HAP-1 (cell line): Measurements from ENCODE around the gene MED10.
A peak's percentile ranks its signal among the peaks of the same experiment; 100 is the strongest.

Experiments
- DNase-seq, 2 experiments: peaks; one replicate each; pipeline ENCODE4 v3.0.0-alpha.2; 2016 to 2020; ENCODE audit warnings: low spot score in 2 of 2
- H3K27me3 ChIP-seq: fragments of 250-450 bp; sonication (Bioruptor Pico); 2 replicates; pipeline ENCODE4 v1.5.1; 2020; ENCODE audit warnings: low read depth, mild to moderate bottlenecking, moderate library complexity
- H3K36me3 ChIP-seq: fragments of 250-450 bp; sonication (Bioruptor Pico); replicated peaks from 2 replicates; pipeline ENCODE4 v1.5.1; 2020; ENCODE audit warnings: mild to moderate bottlenecking
- H3K4me1 ChIP-seq: fragments of 250-450 bp; sonication (Bioruptor Pico); 2 replicates; pipeline ENCODE4 v1.5.1; 2020; ENCODE audit warnings: mild to moderate bottlenecking
- H3K4me3 ChIP-seq: fragments of 250-450 bp; sonication (Bioruptor Pico); 2 replicates; pipeline ENCODE4 v1.5.1; 2020; ENCODE audit warnings: mild to moderate bottlenecking, moderate library complexity
- H3K9me3 ChIP-seq: fragments of 250-450 bp; sonication (Bioruptor Pico); 2 replicates; pipeline ENCODE4 v1.5.1; 2020; ENCODE audit warnings: mild to moderate bottlenecking, moderate library complexity
- in situ Hi-C: fragments of 300-500 bp; cut with MboI; formaldehyde crosslinking; loops from 3 replicates; pipeline ENCODE4 v1.14.3; 2020; ENCODE audit warnings: low sequenced_read_pairs, inconsistent platforms, mixed read lengths

The MED10 gene, protein sequence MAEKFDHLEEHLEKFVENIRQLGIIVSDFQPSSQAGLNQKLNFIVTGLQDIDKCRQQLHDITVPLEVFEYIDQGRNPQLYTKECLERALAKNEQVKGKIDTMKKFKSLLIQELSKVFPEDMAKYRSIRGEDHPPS

GRCh38 chr5:6377905-6378765 is at the start of gene MED10:
TSS of gene MED10 (minus strand) at chr5:6378547. CDS start at chr5:6378483, 64 bp downstream.
- no peaks in the 10 kb centered on the region for H3K27me3 ChIP-seq
- peaks cover 38% of the 10 kb centered on the region for H3K36me3 ChIP-seq
- H3K4me1 ChIP-seq = peaks cover 5% of the 10 kb centered on the region
- H3K4me3 ChIP-seq = peak within 1 kb of the TSS; percentile 91
- DNase-seq = peak; percentile 92 to 97
- in situ Hi-C loops = loop anchor here (10.0 kb wide), 1 partner anchor 367 kb away; no protein-coding TSS in a partner anchor
- H3K9me3 ChIP-seq = no peaks in the 10 kb centered on the region

- no peak for DNase-seq
- H3K36me3 ChIP-seq = no peaks in the 10 kb centered on the region
- H3K4me3 ChIP-seq = no peak overlapping the region
- no peaks in the 10 kb centered on the region for H3K27me3 ChIP-seq
- no peaks in the 10 kb centered on the region for H3K9me3 ChIP-seq
- in situ Hi-C loops = no loop called here
- H3K4me1 ChIP-seq = no peaks in the 10 kb centered on the region
These were observed 49.3 kb upstream of the MED10 start for GRCh38 chr5:6427694-6428093.

- in situ Hi-C loops = no loop called here
- Histone ChIP-seq H3K27me3 (no peaks in the 10 kb centered on the region), H3K4me3 (no peak overlapping the region), H3K9me3 (no peaks in the 10 kb centered on the region), H3K4me1 (no peaks in the 10 kb centered on the region), H3K36me3 (no peaks in the 10 kb centered on the region)
- DNase-seq = no peak
These were observed 46.4 kb upstream of the MED10 start for GRCh38 chr5:6424700-6425099.

GRCh38 chr5:6424110-6424659 is 45.8 kb upstream of the MED10 start:
- H3K4me3 ChIP-seq = no peak overlapping the region
- no peak for DNase-seq
- no peaks in the 10 kb centered on the region for H3K27me3 ChIP-seq
- no peaks in the 10 kb centered on the region for H3K9me3 ChIP-seq
- no peaks in the 10 kb centered on the region for H3K4me1 ChIP-seq
- in situ Hi-C loops = no loop called here
- no peaks in the 10 kb centered on the region for H3K36me3 ChIP-seq

GRCh38 chr5:6423327-6424109 is 45.2 kb upstream of the MED10 start:
- Histone ChIP-seq H3K4me1 (no peaks in the 10 kb centered on the region), H3K27me3 (no peaks in the 10 kb centered on the region), H3K36me3 (no peaks in the 10 kb centered on the region), H3K9me3 (no peaks in the 10 kb centered on the region), H3K4me3 (no peak overlapping the region)
- in situ Hi-C loops = no loop called here
- DNase-seq = no peak

GRCh38 chr5:6419340-6419852 is 41.0 kb upstream of the MED10 start:
- no peak overlapping the region for H3K4me3 ChIP-seq
- in situ Hi-C loops = no loop called here
- H3K36me3 ChIP-seq = no peaks in the 10 kb centered on the region
- no peaks in the 10 kb centered on the region for H3K9me3 ChIP-seq
- no peaks in the 10 kb centered on the region for H3K4me1 ChIP-seq
- DNase-seq = no peak
- no peaks in the 10 kb centered on the region for H3K27me3 ChIP-seq

DNA sequence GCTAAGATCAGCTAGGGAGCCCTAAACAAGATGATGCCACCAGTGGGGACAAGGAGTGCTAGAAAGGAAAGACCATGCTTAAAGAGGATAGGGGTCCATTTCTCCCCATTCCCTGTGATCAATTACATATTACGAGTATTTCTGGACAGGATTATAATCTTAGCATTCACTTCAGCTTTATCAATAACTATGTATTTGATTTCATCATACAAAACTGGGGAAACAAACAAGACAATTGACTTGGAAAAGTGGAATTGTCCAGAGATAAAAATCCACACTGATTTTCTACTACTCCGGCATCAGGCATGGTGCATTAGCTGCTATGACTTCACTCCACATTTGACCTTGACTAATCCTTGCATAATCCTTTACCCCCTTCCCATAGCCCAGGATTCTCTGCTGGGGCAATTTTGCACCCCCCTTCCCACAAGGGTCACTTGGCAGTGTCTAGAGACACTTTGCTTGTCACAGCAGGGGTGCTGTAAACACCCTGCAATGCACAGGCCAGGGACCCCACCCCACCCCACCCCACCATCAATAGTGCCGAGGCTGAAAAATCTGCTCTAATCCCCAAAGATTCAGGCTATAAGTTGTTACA is 40.4 kb upstream of the MED10 start:
- H3K4me1 ChIP-seq = no peaks in the 10 kb centered on the region
- H3K9me3 ChIP-seq = no peaks in the 10 kb centered on the region
- H3K27me3 ChIP-seq = no peaks in the 10 kb centered on the region
- in situ Hi-C loops = no loop called here
- DNase-seq = no peak
- no peaks in the 10 kb centered on the region for H3K36me3 ChIP-seq
- H3K4me3 ChIP-seq = no peak overlapping the region

DNA sequence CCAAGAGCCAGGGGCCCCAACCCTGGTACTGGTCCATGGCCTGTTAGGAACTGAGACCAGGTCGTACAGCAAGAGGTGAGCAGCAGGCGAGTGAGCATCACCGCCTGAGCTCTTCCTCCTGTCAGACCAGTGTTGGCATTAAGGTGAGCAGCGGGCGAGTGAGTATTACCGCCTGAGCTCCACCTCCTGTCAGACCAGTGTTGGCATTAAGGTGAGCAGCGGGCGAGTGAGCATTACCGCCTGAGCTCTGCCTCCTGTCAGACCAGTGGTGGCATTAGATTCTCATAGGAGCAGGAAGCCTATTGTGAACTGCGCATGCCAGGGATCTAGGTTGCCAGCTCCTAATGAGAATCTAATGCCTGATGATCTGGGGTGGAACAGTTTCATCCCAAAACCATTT is 39.3 kb upstream of the MED10 start:
- in situ Hi-C loops = no loop called here
- Histone ChIP-seq H3K36me3 (no peaks in the 10 kb centered on the region), H3K9me3 (no peaks in the 10 kb centered on the region), H3K4me1 (no peaks in the 10 kb centered on the region), H3K27me3 (no peaks in the 10 kb centered on the region), H3K4me3 (no peak overlapping the region)
- no peak for DNase-seq

GRCh38 chr5:6412811-6413210 is 34.5 kb upstream of the MED10 start:
- no peak overlapping the region for H3K4me3 ChIP-seq
- H3K4me1 ChIP-seq = no peaks in the 10 kb centered on the region
- in situ Hi-C loops = no loop called here
- no peak for DNase-seq
- no peaks in the 10 kb centered on the region for H3K9me3 ChIP-seq
- no peaks in the 10 kb centered on the region for H3K36me3 ChIP-seq
- no peaks in the 10 kb centered on the region for H3K27me3 ChIP-seq

DNA sequence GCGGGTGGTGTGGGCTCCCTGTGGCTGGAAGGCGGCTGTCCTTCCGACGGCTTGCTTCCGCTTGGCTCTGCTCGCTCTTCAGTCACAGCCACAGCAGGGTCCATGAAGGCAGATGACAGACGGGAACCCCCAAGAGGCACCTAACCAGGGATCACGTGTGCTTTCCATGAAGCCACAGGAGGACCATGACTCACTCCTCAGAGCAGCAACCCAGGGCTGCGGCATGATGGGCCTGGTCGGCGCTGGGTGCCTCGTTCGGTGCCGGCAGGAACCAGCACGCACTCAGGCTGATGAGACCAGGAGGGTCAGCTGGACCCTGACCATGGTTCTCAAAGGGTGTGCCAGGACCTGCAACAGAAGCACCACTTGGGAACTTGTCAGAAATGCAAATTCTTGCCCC is 32.8 kb upstream of the MED10 start:
- Histone ChIP-seq H3K36me3 (no peaks in the 10 kb centered on the region), H3K4me3 (no peak overlapping the region), H3K27me3 (no peaks in the 10 kb centered on the region), H3K9me3 (no peaks in the 10 kb centered on the region), H3K4me1 (no peaks in the 10 kb centered on the region)
- DNase-seq = no peak
- in situ Hi-C loops = no loop called here

- no peaks in the 10 kb centered on the region for H3K27me3 ChIP-seq
- no peak overlapping the region for H3K4me3 ChIP-seq
- H3K36me3 ChIP-seq = no peaks in the 10 kb centered on the region
- no peaks in the 10 kb centered on the region for H3K9me3 ChIP-seq
- in situ Hi-C loops = no loop called here
- DNase-seq = no peak
- H3K4me1 ChIP-seq = no peaks in the 10 kb centered on the region
These were observed 32.1 kb upstream of the MED10 start for GRCh38 chr5:6410421-6410820.

DNA sequence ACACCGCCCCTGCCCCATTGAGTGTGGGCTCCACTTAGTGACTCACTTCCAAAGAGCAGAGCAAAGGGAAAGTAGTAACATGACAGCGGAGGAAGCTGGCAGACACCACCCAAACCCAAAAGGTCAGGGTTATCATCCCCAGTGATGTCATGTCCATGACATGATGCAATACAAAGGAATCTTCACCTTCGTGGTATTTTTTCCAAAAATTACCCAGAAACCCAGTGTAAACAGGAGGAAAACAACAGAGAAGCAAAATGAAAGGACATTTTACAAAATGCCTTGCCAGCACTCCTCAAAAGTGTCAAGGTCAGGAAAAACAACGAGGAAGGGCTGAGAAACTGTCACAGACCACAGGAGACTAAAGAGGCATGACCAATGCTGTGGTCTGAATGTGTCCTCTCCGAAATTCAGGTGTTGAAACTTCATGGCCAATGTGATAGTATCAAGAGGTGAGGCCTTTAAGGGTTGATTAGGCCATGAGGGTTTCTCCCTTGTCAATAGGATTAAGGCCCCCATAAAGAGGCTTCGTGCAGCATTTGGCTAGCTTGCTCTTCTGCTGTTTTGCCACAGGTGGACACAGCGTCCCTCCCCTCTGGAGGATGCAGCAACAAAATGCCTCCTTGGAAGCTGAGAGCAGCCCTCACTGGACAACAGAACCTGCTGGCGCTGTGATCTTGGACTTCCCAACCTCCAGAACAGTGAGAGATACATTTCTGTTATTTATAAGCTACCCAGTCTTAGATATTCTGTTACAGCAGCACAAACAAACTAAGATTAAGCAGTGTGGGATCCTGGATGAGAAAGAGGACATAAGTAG is 30.5 kb upstream of the MED10 start:
- Histone ChIP-seq H3K4me1 (no peaks in the 10 kb centered on the region), H3K27me3 (no peaks in the 10 kb centered on the region), H3K9me3 (no peaks in the 10 kb centered on the region), H3K4me3 (no peak overlapping the region), H3K36me3 (no peaks in the 10 kb centered on the region)
- DNase-seq = no peak
- in situ Hi-C loops = no loop called here

- Histone ChIP-seq H3K27me3 (no peaks in the 10 kb centered on the region), H3K9me3 (no peaks in the 10 kb centered on the region), H3K36me3 (no peaks in the 10 kb centered on the region), H3K4me1 (no peaks in the 10 kb centered on the region), H3K4me3 (no peak overlapping the region)
- no peak for DNase-seq
- in situ Hi-C loops = no loop called here
These were observed 29.9 kb upstream of the MED10 start for GRCh38 chr5:6408260-6408596.
